Tibial nerve (tissue), 4 donors: ENCODE data around the gene GPR82.
"Not testable (repeated sequence)": the region's sequence is repeated elsewhere in the genome, so short reads cannot be mapped to it uniquely, and the experiment has no call there.

Experiments
- CTCF ChIP-seq, 5 experiments: fragments of 200-600 bp in 3 of 5; fragments of 450-650 bp in 2 of 5; sonication (generic) in 3 of 5; IDR thresholded peaks; one replicate each; pipeline ENCODE4 v1.5.1; 2016 to 2019; ENCODE audit warnings: antibody characterized with exemption in 5 of 5, mild to moderate bottlenecking in 3 of 5, moderate library complexity in 2 of 5
- EP300 ChIP-seq, 2 donors: sonication (generic); formaldehyde crosslinking; IDR thresholded peaks; one replicate each; pipeline ENCODE4 v1.6.1; 2017; ENCODE audit warnings: antibody characterized with exemption in 2 of 2, mild to moderate bottlenecking in 1 of 2
- POLR2A ChIP-seq, 2 donors: fragments of 450-650 bp; IDR thresholded peaks; one replicate each; pipeline ENCODE4 v1.6.1; 2017; ENCODE audit warnings: antibody characterized with exemption in 2 of 2, mild to moderate bottlenecking in 2 of 2, moderate library complexity in 2 of 2

- not testable (repeated sequence) for TF ChIP-seq CTCF, POLR2A, EP300 (IDR thresholded peaks at IDR 0.05)
Observed at GRCh38 chrX:41676361-41676760, 47.6 kb upstream of the GPR82 start.
